BLaER1 treated with 17β-estradiol and CSF1 and Interleukin-3, amounts not matched to agents 10 nM and 100 nM (cell line): ENCODE results near the gene RPIA.
"Not testable (repeated sequence)": the region's sequence is repeated elsewhere in the genome, so short reads cannot be mapped to it uniquely, and the experiment has no call there.

Experiments
- H3K27ac ChIP-seq, 11 experiments: shearing (Covaris generic); formaldehyde crosslinking; 2 replicates each; pipeline ENCODE4 v1.8.1; 2022
- H3K27me3 ChIP-seq, 11 experiments: shearing (Covaris generic); formaldehyde crosslinking; 2 replicates each; pipeline ENCODE4 v1.8.1; 2022
- H3K36me3 ChIP-seq, 11 experiments: shearing (Covaris generic); formaldehyde crosslinking; 2 replicates each; pipeline ENCODE4 v1.8.1; 2022
- H3K4me1 ChIP-seq, 10 experiments: shearing (Covaris generic); formaldehyde crosslinking; 2 replicates each; pipeline ENCODE4 v1.8.1; 2022
- H3K4me2 ChIP-seq, 11 experiments: shearing (Covaris generic); formaldehyde crosslinking; 2 replicates each; pipeline ENCODE4 v1.8.1; 2022
- H3K4me3 ChIP-seq, 10 experiments: shearing (Covaris generic); formaldehyde crosslinking; 2 replicates each; pipeline ENCODE4 v1.8.1; 2022
- H3K9ac ChIP-seq, 11 experiments: shearing (Covaris generic); formaldehyde crosslinking; 2 replicates each; pipeline ENCODE4 v1.8.1; 2022
- H3K9me3 ChIP-seq, 11 experiments: shearing (Covaris generic); formaldehyde crosslinking; replicated peaks in 1 of 11; 2 replicates each; pipeline ENCODE4 v1.8.1; 2022
- H4K20me1 ChIP-seq, 11 experiments: shearing (Covaris generic); formaldehyde crosslinking; 2 replicates each; pipeline ENCODE4 v1.8.1; 2022
- Cebpa-rat ChIP-seq, 11 experiments: shearing (Covaris generic); IDR thresholded peaks; 2 replicates each; pipeline ENCODE4 v1.8.1; 2022

Gene RPIA

GRCh38 chr2:88691339-88692183 is at the start of gene RPIA:
RPIA (plus strand) TSS chr2:88691673; CDS start chr2:88691699, 26 bp downstream.
- Histone ChIP-seq H3K27ac (peak within 1 kb of the TSS; percentile 29 to 83 (median 73); a peak in 21 of 22 replicates), H3K4me2 (peak within 1 kb of the TSS; percentile 87 to 97 (median 91)), H4K20me1 (peaks cover 0 to 42% (median 23%) of the 10 kb centered on the region in 11 experiments; a peak in 7 of 22 replicates), H3K27me3 (no peaks in the 10 kb centered on the region), H3K4me1 (peaks cover 17 to 30% (median 24%) of the 10 kb centered on the region in 10 experiments), H3K9me3 (peaks cover 5 to 35% (median 27%) of the 10 kb centered on the region in 11 experiments; a peak in 17 of 22 replicates), H3K36me3 (peaks cover 0 to 19% (median 9%) of the 10 kb centered on the region in 11 experiments; a peak in 8 of 22 replicates), H3K9ac (peak within 1 kb of the TSS; percentile 72 to 84 (median 78)), H3K4me3 (peak within 1 kb of the TSS; percentile 74 to 86 (median 80))
- TF ChIP-seq Cebpa-rat (IDR thresholded peaks at IDR 0.05), result no peak

GRCh38 chr2:88642278-88642677 is 49.2 kb upstream of the RPIA start:
- peaks cover 0 to 40% (median 0%) of the 10 kb centered on the region in 11 experiments; a peak in 6 of 22 replicates for H3K27me3 ChIP-seq
- no peaks in the 10 kb centered on the region for H3K36me3 ChIP-seq
- no peak overlapping the region for H3K4me2 ChIP-seq
- H3K4me1 ChIP-seq, result peaks cover 4 to 29% (median 15%) of the 10 kb centered on the region in 10 experiments; a peak in 17 of 20 replicates
- no peak overlapping the region for H3K9ac ChIP-seq
- peaks cover 25 to 51% (median 41%) of the 10 kb centered on the region in 11 experiments for H3K9me3 ChIP-seq
- H4K20me1 ChIP-seq, result no peaks in the 10 kb centered on the region
- H3K27ac ChIP-seq, result no peak overlapping the region
- H3K4me3 ChIP-seq, result no peak overlapping the region
- no peak for TF ChIP-seq Cebpa-rat (IDR thresholded peaks at IDR 0.05)

- not testable (repeated sequence) for H3K4me2 ChIP-seq, H3K27ac ChIP-seq, H3K4me3 ChIP-seq, H3K9ac ChIP-seq, H4K20me1 ChIP-seq, H3K36me3 ChIP-seq
- Histone ChIP-seq H3K4me1 (peaks cover 0 to 21% (median 13%) of the 10 kb centered on the region in 10 experiments; a peak in 17 of 20 replicates), H3K27me3 (peaks cover 0 to 19% (median 0%) of the 10 kb centered on the region in 11 experiments; a peak in 6 of 22 replicates), H3K9me3 (peaks cover 8 to 30% (median 24%) of the 10 kb centered on the region in 11 experiments)
Observed at GRCh38 chr2:88645291-88645882, 46.1 kb upstream of the RPIA start.

- H3K9ac ChIP-seq, result no peak overlapping the region
- H3K36me3 ChIP-seq, result no peaks in the 10 kb centered on the region
- H3K4me1 ChIP-seq, result no peaks in the 10 kb centered on the region
- H4K20me1 ChIP-seq, result no peaks in the 10 kb centered on the region
- H3K4me3 ChIP-seq, result no peak overlapping the region
- H3K27ac ChIP-seq, result no peak overlapping the region
- no peaks in the 10 kb centered on the region for H3K27me3 ChIP-seq
- TF ChIP-seq Cebpa-rat (IDR thresholded peaks at IDR 0.05), result no peak
- no peak overlapping the region for H3K4me2 ChIP-seq
- no peaks in the 10 kb centered on the region for H3K9me3 ChIP-seq
Observed at GRCh38 chr2:88651646-88652045, 39.8 kb upstream of the RPIA start.

GRCh38 chr2:88654714-88655113 is 36.8 kb upstream of the RPIA start:
- Histone ChIP-seq H3K9me3 (no peaks in the 10 kb centered on the region), H3K9ac (no peak overlapping the region), H3K36me3 (no peaks in the 10 kb centered on the region), H3K27me3 (no peaks in the 10 kb centered on the region), H3K27ac (no peak overlapping the region), H3K4me1 (no peaks in the 10 kb centered on the region), H3K4me3 (no peak overlapping the region), H4K20me1 (no peaks in the 10 kb centered on the region), H3K4me2 (no peak overlapping the region)
- TF ChIP-seq Cebpa-rat (IDR thresholded peaks at IDR 0.05), result 0 out of 22 replicates have a peak, but pooled peaks of 1 of the 11 experiments have one; percentile 28

- H3K9ac ChIP-seq, result no peak overlapping the region
- H3K36me3 ChIP-seq, result no peaks in the 10 kb centered on the region
- H3K9me3 ChIP-seq, result 0 out of 22 replicates have a peak, but pooled peaks cover 0 to 4% (median 0%) of the 10 kb centered on the region in 11 experiments
- H3K4me1 ChIP-seq, result no peaks in the 10 kb centered on the region
- no peak for TF ChIP-seq Cebpa-rat (IDR thresholded peaks at IDR 0.05)
- no peak overlapping the region for H3K4me3 ChIP-seq
- H3K27ac ChIP-seq, result no peak overlapping the region
- no peaks in the 10 kb centered on the region for H4K20me1 ChIP-seq
- no peaks in the 10 kb centered on the region for H3K27me3 ChIP-seq
- 0 out of 22 replicates have a peak overlapping the region, but pooled peaks of 1 of the 11 experiments have one; percentile 10 for H3K4me2 ChIP-seq
Observed at GRCh38 chr2:88656690-88657089, 34.8 kb upstream of the RPIA start.

- no peaks in the 10 kb centered on the region for H4K20me1 ChIP-seq
- no peak for TF ChIP-seq Cebpa-rat (IDR thresholded peaks at IDR 0.05)
- no peaks in the 10 kb centered on the region for H3K27me3 ChIP-seq
Observed at GRCh38 chr2:88657131-88657530, 34.3 kb upstream of the RPIA start.

GRCh38 chr2:88658326-88658725 is 33.1 kb upstream of the RPIA start:
- H3K27ac ChIP-seq, result no peak overlapping the region
- H4K20me1 ChIP-seq, result no peaks in the 10 kb centered on the region
- no peaks in the 10 kb centered on the region for H3K36me3 ChIP-seq
- no peaks in the 10 kb centered on the region for H3K27me3 ChIP-seq
- no peak for TF ChIP-seq Cebpa-rat (IDR thresholded peaks at IDR 0.05)
- H3K9ac ChIP-seq, result no peak overlapping the region
- H3K4me2 ChIP-seq, result no peak overlapping the region
- H3K4me3 ChIP-seq, result no peak overlapping the region
- peaks cover 0 to 4% (median 0%) of the 10 kb centered on the region in 11 experiments; a peak in 1 of 22 replicates for H3K9me3 ChIP-seq
- H3K4me1 ChIP-seq, result no peaks in the 10 kb centered on the region

More at GRCh38 chr2:88657131-88657530, 34.3 kb upstream of the RPIA start:
- Histone ChIP-seq H3K36me3 (no peaks in the 10 kb centered on the region), H3K4me2 (no peak overlapping the region), H3K4me3 (no peak overlapping the region), H3K9me3 (0 out of 22 replicates have a peak, but pooled peaks cover 0 to 4% (median 0%) of the 10 kb centered on the region in 11 experiments), H3K9ac (no peak overlapping the region), H3K4me1 (no peaks in the 10 kb centered on the region), H3K27ac (no peak overlapping the region)

GRCh38 chr2:88658881-88659537 is 32.5 kb upstream of the RPIA start:
- no peaks in the 10 kb centered on the region for H3K36me3 ChIP-seq
- no peak overlapping the region for H3K9ac ChIP-seq

More at GRCh38 chr2:88658881-88659537, 32.5 kb upstream of the RPIA start:
- Histone ChIP-seq H3K9me3 (peaks cover 0 to 11% (median 0%) of the 10 kb centered on the region in 11 experiments; a peak in 2 of 22 replicates), H3K27ac (no peak overlapping the region), H3K4me2 (no peak overlapping the region), H3K4me3 (no peak overlapping the region), H3K4me1 (no peaks in the 10 kb centered on the region), H4K20me1 (no peaks in the 10 kb centered on the region), H3K27me3 (no peaks in the 10 kb centered on the region)
- no peak for TF ChIP-seq Cebpa-rat (IDR thresholded peaks at IDR 0.05)
